Type B pancreatic cell (in vitro differentiated cells): ENCODE measurements around the gene SMAD6. TPM values are rescaled to one million over a fixed set of nuclear protein-coding genes. Genes with fewer than 3 reads are reported as not detected.

ENCODE experiments used
- DNase-seq: peaks from one replicate; pipeline ENCODE4 v3.0.0; 2021; ENCODE audit warnings: mixed read lengths; ENCODE audit not compliant: unreplicated experiment; ENCODE audit errors: extremely low spot score
- H3K27ac Mint-ChIP-seq: 2 replicates; pipeline ENCODE4 v1.8.0; 2021; ENCODE audit warnings: mild to moderate bottlenecking, mixed read lengths
- H3K27me3 Mint-ChIP-seq: 2 replicates; pipeline ENCODE4 v1.8.0; 2021; ENCODE audit warnings: mixed read lengths
- H3K36me3 Mint-ChIP-seq: 2 replicates; pipeline ENCODE4 v1.8.0; 2021; ENCODE audit warnings: mixed read lengths
- H3K4me1 Mint-ChIP-seq: one replicate; pipeline ENCODE4 v1.8.0; 2021; ENCODE audit warnings: mixed read lengths; ENCODE audit not compliant: unreplicated experiment
- H3K4me3 Mint-ChIP-seq: 2 replicates; pipeline ENCODE4 v1.8.0; 2021; ENCODE audit warnings: mild to moderate bottlenecking, mixed read lengths
- H3K9me3 Mint-ChIP-seq: 2 replicates; pipeline ENCODE4 v1.8.0; 2021; ENCODE audit warnings: mixed read lengths
- total RNA-seq: library from RNA; stranded (reverse); gene quantifications from 2 replicates; pipeline ENCODE4 v1.2.1, GENCODE V29; 2021; ENCODE audit warnings: low replicate concordance
- TF ChIP-seq, protein P1 (sequence below): fragments of 200-600 bp; sonication (generic); conservative IDR thresholded peaks from 2 replicates; pipeline ENCODE4 v1.5.0; 2021; ENCODE audit warnings: antibody characterized with exemption, mild to moderate bottlenecking

Gene SMAD6
- total RNA-seq, 1 donor from 2014 or later: 31.7 TPM

- no peak overlapping the region for H3K27ac Mint-ChIP-seq
- TF ChIP-seq, protein P1, sequence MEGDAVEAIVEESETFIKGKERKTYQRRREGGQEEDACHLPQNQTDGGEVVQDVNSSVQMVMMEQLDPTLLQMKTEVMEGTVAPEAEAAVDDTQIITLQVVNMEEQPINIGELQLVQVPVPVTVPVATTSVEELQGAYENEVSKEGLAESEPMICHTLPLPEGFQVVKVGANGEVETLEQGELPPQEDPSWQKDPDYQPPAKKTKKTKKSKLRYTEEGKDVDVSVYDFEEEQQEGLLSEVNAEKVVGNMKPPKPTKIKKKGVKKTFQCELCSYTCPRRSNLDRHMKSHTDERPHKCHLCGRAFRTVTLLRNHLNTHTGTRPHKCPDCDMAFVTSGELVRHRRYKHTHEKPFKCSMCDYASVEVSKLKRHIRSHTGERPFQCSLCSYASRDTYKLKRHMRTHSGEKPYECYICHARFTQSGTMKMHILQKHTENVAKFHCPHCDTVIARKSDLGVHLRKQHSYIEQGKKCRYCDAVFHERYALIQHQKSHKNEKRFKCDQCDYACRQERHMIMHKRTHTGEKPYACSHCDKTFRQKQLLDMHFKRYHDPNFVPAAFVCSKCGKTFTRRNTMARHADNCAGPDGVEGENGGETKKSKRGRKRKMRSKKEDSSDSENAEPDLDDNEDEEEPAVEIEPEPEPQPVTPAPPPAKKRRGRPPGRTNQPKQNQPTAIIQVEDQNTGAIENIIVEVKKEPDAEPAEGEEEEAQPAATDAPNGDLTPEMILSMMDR: no peak
- H3K4me1 Mint-ChIP-seq: peaks cover 31% of the 10 kb centered on the region
- peaks cover 17% of the 10 kb centered on the region for H3K36me3 Mint-ChIP-seq
- no peaks in the 10 kb centered on the region for H3K9me3 Mint-ChIP-seq
- H3K4me3 Mint-ChIP-seq: no peak overlapping the region
- no peaks in the 10 kb centered on the region for H3K27me3 Mint-ChIP-seq
- DNase-seq: no peak
Observed at GRCh38 chr15:66703540-66703941, 1.5 kb downstream of the SMAD6 start.

GRCh38 chr15:66704019-66704802 is 2.2 kb downstream of the SMAD6 start:
- Mint-ChIP-seq H3K36me3 (peaks cover 23% of the 10 kb centered on the region), H3K27ac (peak overlapping the region; percentile 89), H3K4me3 (peak overlapping the region; percentile 98), H3K4me1 (peaks cover 35% of the 10 kb centered on the region), H3K27me3 (no peaks in the 10 kb centered on the region), H3K9me3 (no peaks in the 10 kb centered on the region)
- DNase-seq: no peak
- TF ChIP-seq, protein P1: no peak

DNA sequence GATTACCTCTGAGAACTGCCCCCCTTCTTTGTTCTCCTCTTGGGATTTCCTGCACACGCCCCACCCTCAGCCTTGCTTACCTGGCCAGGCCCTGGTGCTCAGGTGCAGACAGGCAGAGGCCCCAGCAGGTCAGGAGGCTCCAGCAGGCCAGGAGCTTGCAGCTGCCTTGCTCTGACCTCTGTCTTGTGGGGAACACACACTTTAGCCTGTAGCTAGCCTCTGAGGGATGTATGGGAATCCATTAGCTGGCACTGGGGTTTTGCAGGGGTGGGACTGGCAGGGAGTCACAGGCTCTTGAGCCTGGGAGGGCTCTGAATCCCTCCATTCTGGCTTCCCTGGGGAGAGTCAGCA is 2.7 kb downstream of the SMAD6 start:
- no peak for DNase-seq
- H3K4me1 Mint-ChIP-seq: peaks cover 37% of the 10 kb centered on the region
- TF ChIP-seq, protein P1: no peak
- no peaks in the 10 kb centered on the region for H3K9me3 Mint-ChIP-seq
- H3K4me3 Mint-ChIP-seq: peak overlapping the region; percentile 98
- H3K27me3 Mint-ChIP-seq: no peaks in the 10 kb centered on the region
- peaks cover 24% of the 10 kb centered on the region for H3K36me3 Mint-ChIP-seq
- H3K27ac Mint-ChIP-seq: peak overlapping the region; percentile 89

DNA sequence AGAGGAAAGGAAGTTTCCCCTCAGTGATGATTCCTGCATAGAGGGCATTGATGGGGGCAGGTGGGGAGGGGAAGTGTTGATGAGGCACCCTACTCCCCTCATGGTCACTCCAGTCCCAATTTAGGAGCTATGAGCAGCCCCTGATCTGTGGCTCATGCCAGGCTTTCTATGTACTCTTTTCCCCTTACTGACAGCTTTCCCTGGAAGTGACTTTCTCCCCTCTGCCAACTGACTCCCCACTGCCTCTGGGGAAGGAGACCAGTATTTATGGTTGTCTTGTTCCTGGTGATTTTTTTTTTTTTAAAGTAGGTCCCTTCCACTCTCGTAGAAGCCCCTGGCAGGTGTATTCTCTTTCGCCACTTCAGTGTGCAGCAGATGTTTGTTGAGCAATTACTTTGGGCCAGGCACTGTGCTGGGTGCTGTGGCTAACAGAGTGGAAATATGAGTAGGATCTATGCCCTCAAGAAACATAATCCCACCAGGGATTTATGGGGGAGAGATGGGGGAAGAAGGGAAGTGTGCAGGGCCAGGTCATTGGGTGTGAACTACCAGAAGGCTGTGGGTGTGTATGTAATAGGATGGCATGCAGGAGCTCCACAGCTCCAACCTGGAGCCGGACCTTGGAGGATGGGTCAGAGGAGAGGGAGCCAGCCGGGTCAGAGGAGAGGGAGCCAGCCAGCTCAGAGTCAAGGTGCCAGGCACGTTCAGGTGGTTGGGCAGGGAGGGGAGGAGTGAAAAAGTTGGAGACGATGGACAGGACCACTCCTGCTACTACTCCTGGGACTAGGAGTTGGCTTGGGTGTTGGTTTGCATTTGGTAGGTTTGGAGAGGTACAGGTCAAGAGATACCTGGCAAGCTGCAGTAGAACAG is 3.5 kb downstream of the SMAD6 start:
- H3K27me3 Mint-ChIP-seq: no peaks in the 10 kb centered on the region
- H3K9me3 Mint-ChIP-seq: no peaks in the 10 kb centered on the region
- peaks cover 24% of the 10 kb centered on the region for H3K36me3 Mint-ChIP-seq
- peak overlapping the region; percentile 89 for H3K27ac Mint-ChIP-seq
- no peak for DNase-seq
- H3K4me3 Mint-ChIP-seq: peak overlapping the region; percentile 98
- peaks cover 44% of the 10 kb centered on the region for H3K4me1 Mint-ChIP-seq
- TF ChIP-seq, protein P1: no peak

DNA sequence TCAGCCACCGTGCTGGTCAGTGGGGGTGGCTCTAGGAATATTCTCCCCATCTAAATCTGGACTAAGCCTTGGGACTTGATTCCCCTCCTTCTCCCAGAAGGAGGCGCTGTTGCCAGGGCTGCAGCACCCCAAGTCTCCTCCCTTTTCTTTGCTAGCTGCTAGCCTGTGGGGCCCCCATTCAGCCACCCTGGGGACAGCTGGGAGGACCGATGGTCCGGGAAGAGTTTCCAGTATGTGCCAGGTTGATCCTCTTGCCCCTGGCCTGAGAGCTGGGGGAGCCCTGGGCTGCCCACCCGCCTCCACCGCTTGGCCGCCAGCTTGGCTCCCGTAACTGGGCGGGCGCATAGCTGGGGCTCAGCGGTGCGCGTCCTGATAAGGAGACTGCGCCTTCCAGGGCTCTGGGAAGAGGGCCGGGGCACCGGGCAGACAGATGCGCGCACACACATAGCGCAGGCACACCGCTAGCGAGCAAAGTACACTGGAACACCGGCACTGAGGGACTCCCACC is 4.2 kb downstream of the SMAD6 start:
- Mint-ChIP-seq H3K4me1 (peaks cover 45% of the 10 kb centered on the region), H3K27me3 (no peaks in the 10 kb centered on the region), H3K36me3 (peaks cover 24% of the 10 kb centered on the region), H3K27ac (no peak overlapping the region), H3K4me3 (peak overlapping the region; percentile 98), H3K9me3 (no peaks in the 10 kb centered on the region)
- no peak for DNase-seq
- TF ChIP-seq, protein P1: peak; percentile 61
